HEK293T (cell line): Measurements from ENCODE around the gene TLCD1.

ENCODE experiments used
- FOXM1 ChIP-seq: fragments of 450-650 bp; IDR thresholded peaks from 2 replicates; pipeline ENCODE4 v1.6.1; 2017; ENCODE audit warnings: mild to moderate bottlenecking, borderline replicate concordance
- L3MBTL2 ChIP-seq: fragments of 450-650 bp; conservative IDR thresholded peaks from 2 replicates; pipeline ENCODE4 v1.6.1; 2016; ENCODE audit warnings: mild to moderate bottlenecking
- NFRKB ChIP-seq: fragments of 450-650 bp; IDR thresholded peaks from 2 replicates; pipeline ENCODE4 v1.6.1; 2016; ENCODE audit warnings: mild to moderate bottlenecking, moderate library complexity
- TARDBP ChIP-seq: fragments of 450-650 bp; IDR thresholded peaks from 2 replicates; pipeline ENCODE4 v1.6.1; 2016

- TF ChIP-seq FOXM1: no peak
- TF ChIP-seq L3MBTL2: no peak
- no peak for TF ChIP-seq NFRKB
- TF ChIP-seq TARDBP: no peak
These were observed 20.9 kb downstream of the TLCD1 start for GRCh38 chr17:28705074-28705659.
